NB4 (cell line): Measurements from ENCODE around the gene SPRYD7.
A peak's percentile ranks its signal among the peaks of the same experiment; 100 is the strongest.

Source experiments
- DNase-seq: peaks from one replicate; pipeline ENCODE4 v3.0.0; 2010; ENCODE audit warnings: low read depth
- H3K4me3 ChIP-seq: one replicate; pipeline ENCODE4 v1.5.1; 2011; ENCODE audit warnings: mild to moderate bottlenecking, low read depth, low read length, moderate library complexity
- CTCF ChIP-seq: IDR thresholded peaks from one replicate; pipeline ENCODE4 v1.5.1; 2012; ENCODE audit warnings: low read depth, low read length
- MAX ChIP-seq: IDR thresholded peaks from 2 replicates; pipeline ENCODE4 v1.6.1; 2011; ENCODE audit warnings: low read depth, low read length
- MYC ChIP-seq: IDR thresholded peaks from 2 replicates; pipeline ENCODE4 v1.6.1; 2011; ENCODE audit warnings: low read depth, low read length
- POLR2A ChIP-seq: IDR thresholded peaks from 2 replicates; pipeline ENCODE4 v1.6.1; 2011; ENCODE audit warnings: mild to moderate bottlenecking; ENCODE audit not compliant: insufficient read length; ENCODE audit errors: extremely low read depth

The SPRYD7 gene

GRCh38 chr13:49975826-49976225, 39.7 kb upstream of the SPRYD7 start:
- TF ChIP-seq MYC: no peak
- no peak for TF ChIP-seq CTCF
- no peak for TF ChIP-seq MAX
- TF ChIP-seq POLR2A: no peak
- no peak overlapping the region for H3K4me3 ChIP-seq
- no peak for DNase-seq

- TF ChIP-seq CTCF (no peak), MAX (no peak), MYC (no peak), POLR2A (no peak)
- H3K4me3 ChIP-seq: no peak overlapping the region
- no peak for DNase-seq
Observed at GRCh38 chr13:49972709-49973108, 36.6 kb upstream of the SPRYD7 start.

- no peak for DNase-seq
- no peak overlapping the region for H3K4me3 ChIP-seq
- no peak for TF ChIP-seq MAX
- TF ChIP-seq CTCF: no peak
- TF ChIP-seq POLR2A: no peak
- TF ChIP-seq MYC: no peak
Observed at GRCh38 chr13:49967456-49967855, 31.3 kb upstream of the SPRYD7 start.

- H3K4me3 ChIP-seq: no peak overlapping the region
- TF ChIP-seq MYC: no peak
- no peak for TF ChIP-seq MAX
- no peak for TF ChIP-seq CTCF
- no peak for TF ChIP-seq POLR2A
- no peak for DNase-seq
Observed at GRCh38 chr13:49958321-49958720, 22.2 kb upstream of the SPRYD7 start.

GRCh38 chr13:49956131-49956530, 20.0 kb upstream of the SPRYD7 start:
- peak; percentile 17 for DNase-seq
- TF ChIP-seq CTCF: no peak
- no peak for TF ChIP-seq MAX
- no peak for TF ChIP-seq MYC
- no peak for TF ChIP-seq POLR2A
- H3K4me3 ChIP-seq: no peak overlapping the region
